IMR-90 (cell line): ENCODE data around the gene USP14. TPM values are rescaled to one million over a fixed set of nuclear protein-coding genes. Genes with fewer than 3 reads are reported as not detected.

Experiments used
- ATAC-seq: fragments of 200-7000 bp; cut with Tn5 transposase; 2 replicates; pipeline ENCODE4 v1.9.1; 2020; ENCODE audit warnings: low read depth, mild to moderate bottlenecking, moderate library complexity
- BruUV-seq: library from RNA; stranded (reverse); fragments of 400-500 nt; replicated peaks from 2 replicates; lab custom pipeline; 2021; lab: Mats Ljungman, UMichigan
- CTCF ChIA-PET: fragments of 300-600 bp; formaldehyde crosslinking; extraction: SDS; loops from one replicate; lab custom pipeline; 2021; ENCODE audit warnings: antibody characterized with exemption; lab: Yijun Ruan, JAX
- POLR2A ChIA-PET: fragments of 300-600 bp; sonication (Branson Sonifier 250); formaldehyde crosslinking; loops from one replicate; lab custom pipeline; 2022; ENCODE audit warnings: antibody characterized with exemption; ENCODE audit not compliant: unreplicated experiment; lab: Charles Lee
- DNase-seq: peaks from one replicate; pipeline ENCODE4 v3.0.0; 2013
- H2AFZ ChIP-seq: replicated peaks from 2 replicates; pipeline ENCODE3; 2013; ENCODE audit warnings: low read length, mild to moderate bottlenecking; ENCODE audit not compliant: poor library complexity
- H2AK5ac ChIP-seq: 2 replicates; pipeline ENCODE4 v1.6.1; 2013; ENCODE audit warnings: low read depth, low read length, inconsistent platforms
- H2AK9ac ChIP-seq: replicated peaks from 2 replicates; pipeline ENCODE3; 2013; ENCODE audit warnings: mild to moderate bottlenecking, low read depth, low read length, moderate library complexity; ENCODE audit not compliant: poor library complexity
- H2BK120ac ChIP-seq: 2 replicates; pipeline ENCODE4 v1.6.1; 2013; ENCODE audit warnings: low read depth, low read length, inconsistent platforms
- H2BK15ac ChIP-seq: 3 replicates; pipeline ENCODE4 v1.6.1; 2013; ENCODE audit warnings: low read depth, low read length, inconsistent platforms
- H2BK20ac ChIP-seq: 2 replicates; pipeline ENCODE4 v1.6.1; 2013; ENCODE audit warnings: low read depth, mild to moderate bottlenecking, inconsistent platforms, low read length, moderate library complexity
- H2BK5ac ChIP-seq: 2 replicates; pipeline ENCODE4 v1.6.1; 2013; ENCODE audit warnings: mild to moderate bottlenecking, low read depth, low read length, inconsistent platforms; ENCODE audit not compliant: poor library complexity, severe bottlenecking
- H3K14ac ChIP-seq: replicated peaks from 2 replicates; pipeline ENCODE4 v1.6.1; 2013; ENCODE audit warnings: low read depth, low read length, inconsistent platforms
- H3K18ac ChIP-seq: 2 replicates; pipeline ENCODE4 v1.6.1; 2013; ENCODE audit warnings: low read depth, low read length, control low read depth
- H3K23ac ChIP-seq: 2 replicates; pipeline ENCODE4 v1.6.1; 2013; ENCODE audit warnings: low read depth, low read length, inconsistent platforms
- H3K27ac ChIP-seq: 2 replicates; pipeline ENCODE4 v1.5.1; 2013; ENCODE audit warnings: mild to moderate bottlenecking, control low read depth, low read length; ENCODE audit not compliant: insufficient read depth
- H3K27me3 ChIP-seq: 2 replicates; pipeline ENCODE4 v1.6.1; 2013; ENCODE audit warnings: low read length; ENCODE audit not compliant: control insufficient read depth, insufficient read depth
- H3K36me3 ChIP-seq: 2 replicates; pipeline ENCODE4 v1.6.1; 2013; ENCODE audit warnings: low read length, mixed read lengths; ENCODE audit not compliant: control insufficient read depth, insufficient read depth
- H3K4ac ChIP-seq: 2 replicates; pipeline ENCODE4 v1.6.1; 2013; ENCODE audit warnings: low read depth, low read length, inconsistent platforms
- H3K4me1 ChIP-seq: 2 replicates; pipeline ENCODE4 v1.6.1; 2013; ENCODE audit warnings: low read length, mixed read lengths; ENCODE audit not compliant: control insufficient read depth, insufficient read depth
- H3K4me2 ChIP-seq: 2 replicates; pipeline ENCODE4 v1.6.1; 2013; ENCODE audit warnings: low read depth, mild to moderate bottlenecking, control low read depth, low read length, moderate library complexity
- H3K4me3 ChIP-seq: 2 replicates; pipeline ENCODE4 v1.5.1; 2013; ENCODE audit warnings: low read depth, mild to moderate bottlenecking, control low read depth, low read length, moderate library complexity; ENCODE audit not compliant: insufficient read depth
- H3K56ac ChIP-seq: 2 replicates; pipeline ENCODE4 v1.6.1; 2013; ENCODE audit warnings: low read length, inconsistent platforms; ENCODE audit not compliant: insufficient read depth; ENCODE audit errors: extremely low read depth
- H3K79me1 ChIP-seq, 2 experiments: 2 replicates each; pipeline ENCODE4 v1.6.1; 2013; ENCODE audit warnings: low read length in 2 of 2, inconsistent platforms in 1 of 2, low read depth in 1 of 2
- H3K9ac ChIP-seq: 2 replicates; pipeline ENCODE4 v1.6.1; 2013; ENCODE audit warnings: low read depth, low read length, control low read depth
- H3K9me1 ChIP-seq: 2 replicates; pipeline ENCODE4 v1.6.1; 2013; ENCODE audit warnings: low read length, inconsistent platforms; ENCODE audit not compliant: insufficient read depth
- H3K9me3 ChIP-seq: 2 replicates; pipeline ENCODE4 v1.6.1; 2013; ENCODE audit warnings: low read length; ENCODE audit not compliant: control insufficient read depth, insufficient read depth
- H4K20me1 ChIP-seq: 2 replicates; pipeline ENCODE4 v1.6.1; 2013; ENCODE audit warnings: low read length, inconsistent platforms; ENCODE audit not compliant: insufficient read depth
- H4K5ac ChIP-seq: 2 replicates; pipeline ENCODE4 v1.6.1; 2013; ENCODE audit warnings: mild to moderate bottlenecking, low read depth, low read length, control low read depth
- H4K8ac ChIP-seq, 2 experiments: 2 replicates each; pipeline ENCODE4 v1.6.1; 2013; ENCODE audit warnings: low read depth in 2 of 2, low read length in 2 of 2, control low read depth in 1 of 2, inconsistent platforms in 1 of 2
- H4K91ac ChIP-seq: 2 replicates; pipeline ENCODE4 v1.6.1; 2013; ENCODE audit warnings: low read depth, low read length, inconsistent platforms; ENCODE audit not compliant: insufficient read depth
- CHD1 ChIP-seq: IDR thresholded peaks from 2 replicates; pipeline ENCODE4 v1.6.1; 2012; ENCODE audit warnings: low read depth, low read length, improper control_type of control experiment
- FOS ChIP-seq: fragments of 150-350 bp; IDR thresholded peaks from 2 replicates; pipeline ENCODE4 v1.6.1; 2016; ENCODE audit warnings: low read depth, low read length
- MAFK ChIP-seq: IDR thresholded peaks from 2 replicates; pipeline ENCODE4 v1.6.1; 2012; ENCODE audit warnings: low read depth, low read length, improper control_type of control experiment
- MAZ ChIP-seq: IDR thresholded peaks from 2 replicates; pipeline ENCODE4 v1.6.1; 2012; ENCODE audit warnings: low read depth, mild to moderate bottlenecking, low read length, improper control_type of control experiment, moderate library complexity, borderline replicate concordance
- MXI1 ChIP-seq: IDR thresholded peaks from 2 replicates; pipeline ENCODE4 v1.6.1; 2012; ENCODE audit warnings: low read depth, mild to moderate bottlenecking, low read length, moderate library complexity, borderline replicate concordance
- NFE2L2 ChIP-seq: fragments of 150-350 bp; IDR thresholded peaks from 2 replicates; pipeline ENCODE4 v1.6.1; 2016; ENCODE audit warnings: low read depth, mild to moderate bottlenecking, low read length
- POLR2A ChIP-seq: IDR thresholded peaks from 2 replicates; pipeline ENCODE4 v1.6.1; 2012; ENCODE audit warnings: mild to moderate bottlenecking, low read depth, low read length
- RAD21 ChIP-seq: IDR thresholded peaks from 2 replicates; pipeline ENCODE4 v1.6.1; 2012; ENCODE audit warnings: low read length, improper control_type of control experiment
- RCOR1 ChIP-seq: IDR thresholded peaks from 2 replicates; pipeline ENCODE4 v1.6.1; 2012; ENCODE audit warnings: mild to moderate bottlenecking, low read length, improper control_type of control experiment; ENCODE audit not compliant: insufficient replicate concordance
- RFX5 ChIP-seq: IDR thresholded peaks from 2 replicates; pipeline ENCODE4 v1.8.0; 2012; ENCODE audit warnings: low read depth, mild to moderate bottlenecking, low read length, moderate library complexity
- SMC3 ChIP-seq: fragments of 150-350 bp; IDR thresholded peaks from 2 replicates; pipeline ENCODE4 v1.6.1; 2016; ENCODE audit warnings: low read depth, mild to moderate bottlenecking, antibody characterized with exemption, low read length, moderate library complexity
- WGBS, 2 experiments: methylation state at CpG; one replicate each; pipeline versions ENCODE4 v1.1.5 to v1.1.7; 2013; ENCODE audit warnings: missing lambda C conversion rate in 2 of 2; ENCODE audit not compliant: insufficient read length in 1 of 2; ENCODE audit errors: extremely low coverage in 2 of 2; 5-methylcytosine and 5-hydroxymethylcytosine counted together
- dilution Hi-C: fragments of 300-500 bp; cut with HindIII; formaldehyde crosslinking; loops from one replicate; pipeline ENCODE4 v1.14.3; 2018; ENCODE audit warnings: low sequenced_read_pairs; ENCODE audit not compliant: unreplicated experiment
- in situ Hi-C: fragments of 300-500 bp; cut with MboI; formaldehyde crosslinking; loops from 3 replicates; pipeline ENCODE4 v1.14.3; 2019; ENCODE audit warnings: low sequenced_read_pairs, inconsistent platforms, mixed read lengths
- intact Hi-C: fragments of 100-400 bp; cut with micrococcal nuclease; formaldehyde crosslinking; loops from 2 replicates; pipeline ENCODE4 v1.10.0; 2022
- polyA plus RNA-seq, 3 experiments: library from polyadenylated mRNA; depleted of rRNA; stranded (reverse); fragments of >200 nt; gene quantifications; 2 replicates each; pipeline ENCODE4 v1.2.3, GENCODE V29; 2012; ENCODE audit warnings: low replicate concordance in 1 of 3
- total RNA-seq: library from RNA; depleted of rRNA; stranded (reverse); fragments of >200 nt; gene quantifications from 2 replicates; pipeline ENCODE4 v1.2.3, GENCODE V29; 2012
- TF ChIP-seq, protein P1 (sequence below): fragments of 150-350 bp; IDR thresholded peaks from 2 replicates; pipeline ENCODE4 v1.6.1; 2016; ENCODE audit warnings: low read depth, mild to moderate bottlenecking, low read length, moderate library complexity, borderline replicate concordance
- TF ChIP-seq, protein P2 (sequence below): conservative IDR thresholded peaks from 2 replicates; pipeline ENCODE4 v1.5.1; 2012; ENCODE audit warnings: mild to moderate bottlenecking, low read depth, low read length, improper control_type of control experiment

The USP14 gene
- total and polyA plus RNA-seq, 2 of the 4 experiments (the other 2 are of a cell fraction) = 11.5 to 32.4 TPM

DNA sequence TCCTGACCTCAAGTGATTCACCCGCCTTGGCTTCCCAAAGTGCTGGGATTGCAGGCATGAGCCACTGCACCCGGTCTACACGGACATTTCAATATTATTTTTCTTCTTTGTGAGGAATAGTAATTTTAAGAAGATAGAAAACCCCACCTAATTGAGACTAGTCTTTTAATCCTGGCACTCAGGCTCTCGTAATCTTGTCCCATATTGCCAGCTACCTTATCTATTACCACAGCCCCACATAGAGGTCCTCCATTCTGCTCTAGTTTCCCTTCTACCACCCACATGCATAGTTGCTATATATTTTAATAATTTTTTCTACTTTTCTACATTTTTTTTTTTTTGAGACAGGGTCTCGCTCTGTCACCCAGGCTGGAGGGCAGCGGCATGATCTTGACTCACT, 9.5 kb upstream of the USP14 start:
- dilution Hi-C loops (no loop called here), in situ Hi-C loops (no loop called here), intact Hi-C loops (no loop called here)
- Histone ChIP-seq H3K56ac (no peak overlapping the region), H4K8ac (no peak overlapping the region), H2BK20ac (no peak overlapping the region), H2AK9ac (no peak overlapping the region), H2AFZ (no peak overlapping the region), H3K4me3 (no peak overlapping the region), H3K4me2 (no peak overlapping the region), H3K27ac (no peak overlapping the region), H3K14ac (no peak overlapping the region), H3K4ac (no peak overlapping the region), H3K23ac (no peak overlapping the region), H3K9ac (no peak overlapping the region), H2BK15ac (no peak overlapping the region), H3K36me3 (no peaks in the 10 kb centered on the region), H2AK5ac (no peak overlapping the region), H3K9me1 (no peaks in the 10 kb centered on the region), H2BK5ac (no peak overlapping the region), H3K9me3 (no peaks in the 10 kb centered on the region), H3K79me1 (no peaks in the 10 kb centered on the region), H4K91ac (no peak overlapping the region), H3K18ac (no peak overlapping the region), H4K5ac (no peak overlapping the region), H3K4me1 (no peaks in the 10 kb centered on the region), H4K20me1 (no peaks in the 10 kb centered on the region), H2BK120ac (no peak overlapping the region), H3K27me3 (peaks cover 4% of the 10 kb centered on the region)
- TF ChIP-seq NFE2L2 (no peak), RCOR1 (no peak), MAZ (no peak), MAFK (no peak), MXI1 (no peak), FOS (no peak), RFX5 (no peak), CHD1 (no peak), POLR2A (no peak), SMC3 (no peak), RAD21 (no peak)
- TF ChIP-seq, protein P1, sequence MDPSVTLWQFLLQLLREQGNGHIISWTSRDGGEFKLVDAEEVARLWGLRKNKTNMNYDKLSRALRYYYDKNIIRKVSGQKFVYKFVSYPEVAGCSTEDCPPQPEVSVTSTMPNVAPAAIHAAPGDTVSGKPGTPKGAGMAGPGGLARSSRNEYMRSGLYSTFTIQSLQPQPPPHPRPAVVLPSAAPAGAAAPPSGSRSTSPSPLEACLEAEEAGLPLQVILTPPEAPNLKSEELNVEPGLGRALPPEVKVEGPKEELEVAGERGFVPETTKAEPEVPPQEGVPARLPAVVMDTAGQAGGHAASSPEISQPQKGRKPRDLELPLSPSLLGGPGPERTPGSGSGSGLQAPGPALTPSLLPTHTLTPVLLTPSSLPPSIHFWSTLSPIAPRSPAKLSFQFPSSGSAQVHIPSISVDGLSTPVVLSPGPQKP = no peak
- TF ChIP-seq, protein P2, sequence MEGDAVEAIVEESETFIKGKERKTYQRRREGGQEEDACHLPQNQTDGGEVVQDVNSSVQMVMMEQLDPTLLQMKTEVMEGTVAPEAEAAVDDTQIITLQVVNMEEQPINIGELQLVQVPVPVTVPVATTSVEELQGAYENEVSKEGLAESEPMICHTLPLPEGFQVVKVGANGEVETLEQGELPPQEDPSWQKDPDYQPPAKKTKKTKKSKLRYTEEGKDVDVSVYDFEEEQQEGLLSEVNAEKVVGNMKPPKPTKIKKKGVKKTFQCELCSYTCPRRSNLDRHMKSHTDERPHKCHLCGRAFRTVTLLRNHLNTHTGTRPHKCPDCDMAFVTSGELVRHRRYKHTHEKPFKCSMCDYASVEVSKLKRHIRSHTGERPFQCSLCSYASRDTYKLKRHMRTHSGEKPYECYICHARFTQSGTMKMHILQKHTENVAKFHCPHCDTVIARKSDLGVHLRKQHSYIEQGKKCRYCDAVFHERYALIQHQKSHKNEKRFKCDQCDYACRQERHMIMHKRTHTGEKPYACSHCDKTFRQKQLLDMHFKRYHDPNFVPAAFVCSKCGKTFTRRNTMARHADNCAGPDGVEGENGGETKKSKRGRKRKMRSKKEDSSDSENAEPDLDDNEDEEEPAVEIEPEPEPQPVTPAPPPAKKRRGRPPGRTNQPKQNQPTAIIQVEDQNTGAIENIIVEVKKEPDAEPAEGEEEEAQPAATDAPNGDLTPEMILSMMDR = no peak
- no CpG with 5 or more reads among the region's 6 CpGs for WGBS, 2 experiments
- no peak for ATAC-seq
- DNase-seq = no peak
- ChIA-PET CTCF (no interaction called here), POLR2A (no interaction called here)
- BruUV-seq = no TSS peak
